ENCODE results near the gene GALNT3. TPM values are rescaled to one million over a fixed set of nuclear protein-coding genes. Genes with fewer than 3 reads are reported as not detected.

The GALNT3 gene
- total RNA-seq, 1 experiment from 2014 or later, result 20.2 TPM

DNA sequence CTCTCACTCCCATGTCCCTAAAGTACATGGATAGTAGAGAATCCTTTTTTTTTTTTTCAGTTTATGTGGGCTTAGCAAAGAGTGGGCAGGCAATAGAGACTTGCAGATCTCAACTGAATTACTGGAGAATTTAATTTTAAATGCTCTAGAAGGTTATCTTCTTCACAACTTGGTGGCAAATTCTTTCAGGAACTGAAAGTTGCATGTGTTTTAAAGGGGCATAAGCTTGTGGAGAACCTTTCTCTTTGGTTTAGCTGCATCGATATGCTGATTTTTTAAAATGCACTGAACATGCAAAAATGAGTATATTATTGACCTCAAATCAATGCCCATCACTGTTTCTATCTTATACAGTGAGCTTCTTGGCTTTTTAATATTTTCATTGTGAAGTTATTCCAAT, 24.9 kb upstream of the GALNT3 start:
- no peak for DNase-seq (ENCODE audit: unreplicated experiment)
- H3K27me3 Mint-ChIP-seq (ENCODE audit: insufficient read depth, unreplicated experiment), result peaks cover 12% of the 10 kb centered on the region
- no peak overlapping the region for H3K27ac Mint-ChIP-seq (ENCODE audit: low read depth, unreplicated experiment)
- TF ChIP-seq, protein P1, sequence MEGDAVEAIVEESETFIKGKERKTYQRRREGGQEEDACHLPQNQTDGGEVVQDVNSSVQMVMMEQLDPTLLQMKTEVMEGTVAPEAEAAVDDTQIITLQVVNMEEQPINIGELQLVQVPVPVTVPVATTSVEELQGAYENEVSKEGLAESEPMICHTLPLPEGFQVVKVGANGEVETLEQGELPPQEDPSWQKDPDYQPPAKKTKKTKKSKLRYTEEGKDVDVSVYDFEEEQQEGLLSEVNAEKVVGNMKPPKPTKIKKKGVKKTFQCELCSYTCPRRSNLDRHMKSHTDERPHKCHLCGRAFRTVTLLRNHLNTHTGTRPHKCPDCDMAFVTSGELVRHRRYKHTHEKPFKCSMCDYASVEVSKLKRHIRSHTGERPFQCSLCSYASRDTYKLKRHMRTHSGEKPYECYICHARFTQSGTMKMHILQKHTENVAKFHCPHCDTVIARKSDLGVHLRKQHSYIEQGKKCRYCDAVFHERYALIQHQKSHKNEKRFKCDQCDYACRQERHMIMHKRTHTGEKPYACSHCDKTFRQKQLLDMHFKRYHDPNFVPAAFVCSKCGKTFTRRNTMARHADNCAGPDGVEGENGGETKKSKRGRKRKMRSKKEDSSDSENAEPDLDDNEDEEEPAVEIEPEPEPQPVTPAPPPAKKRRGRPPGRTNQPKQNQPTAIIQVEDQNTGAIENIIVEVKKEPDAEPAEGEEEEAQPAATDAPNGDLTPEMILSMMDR (IDR thresholded peaks at IDR 0.05; ENCODE audit: unreplicated experiment), result no peak
- no TSS peak for BruUV-seq (replicated peaks)
- H3K9me3 Mint-ChIP-seq (ENCODE audit: unreplicated experiment), result no peaks in the 10 kb centered on the region
- ChIA-PET CTCF (no interaction called here), POLR2A (no interaction called here)
- intact Hi-C loops (cut with micrococcal nuclease), result no loop called here
- H3K4me1 Mint-ChIP-seq (ENCODE audit: insufficient read depth, unreplicated experiment), result no peaks in the 10 kb centered on the region
- H3K4me3 Mint-ChIP-seq (ENCODE audit: unreplicated experiment), result no peak overlapping the region
- no peaks in the 10 kb centered on the region for H3K36me3 Mint-ChIP-seq (ENCODE audit: insufficient read depth, unreplicated experiment)

DNA sequence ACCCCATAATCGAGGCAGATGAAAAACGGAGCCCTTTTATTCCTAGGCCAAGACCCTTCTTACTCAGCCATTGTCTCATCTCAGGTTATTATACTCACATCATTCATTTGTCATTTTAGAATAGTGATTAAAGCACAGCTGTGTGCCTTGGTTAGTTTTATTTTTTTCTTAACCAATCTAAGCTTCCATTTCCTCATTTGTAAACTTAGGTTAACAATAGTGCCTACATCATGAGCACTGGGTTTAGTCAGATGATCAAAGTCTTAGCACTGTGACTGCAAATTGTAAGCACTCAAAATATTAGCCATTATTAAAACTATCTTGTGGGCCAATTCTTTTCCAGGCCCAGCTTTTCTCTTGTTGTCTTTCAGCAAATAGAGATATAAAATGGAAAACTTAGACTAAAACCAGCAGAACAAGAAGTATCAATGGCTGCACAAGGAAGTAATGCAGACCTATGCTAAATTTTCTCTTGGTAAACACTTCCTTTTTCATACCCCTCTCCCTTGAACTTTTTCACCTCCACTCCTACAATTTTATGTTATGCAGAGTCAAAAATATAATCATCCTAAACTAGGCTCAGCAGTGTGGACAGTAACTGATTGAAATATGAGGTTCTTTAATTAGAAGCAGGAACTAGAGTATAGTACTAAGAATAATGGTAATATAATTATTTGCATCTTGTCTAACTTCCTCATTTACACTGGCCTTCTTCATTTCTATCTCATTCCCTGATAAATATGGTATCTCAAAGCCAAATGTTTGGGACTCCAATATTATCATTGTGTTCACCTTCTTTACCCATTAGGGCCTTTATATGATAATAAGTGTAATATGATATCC, 21.5 kb upstream of the GALNT3 start:
- CTCF ChIA-PET, result no interaction called here
- TF ChIP-seq, protein P1 (IDR thresholded peaks at IDR 0.05; ENCODE audit: unreplicated experiment), result no peak
- Mint-ChIP-seq H3K36me3 (ENCODE audit: insufficient read depth, unreplicated experiment) (no peaks in the 10 kb centered on the region), H3K27me3 (ENCODE audit: insufficient read depth, unreplicated experiment) (no peaks in the 10 kb centered on the region), H3K4me1 (ENCODE audit: insufficient read depth, unreplicated experiment) (no peaks in the 10 kb centered on the region), H3K27ac (ENCODE audit: low read depth, unreplicated experiment) (no peak overlapping the region), H3K9me3 (ENCODE audit: unreplicated experiment) (no peaks in the 10 kb centered on the region), H3K4me3 (ENCODE audit: unreplicated experiment) (no peak overlapping the region)
- no TSS peak for BruUV-seq (replicated peaks)
- intact Hi-C loops (cut with micrococcal nuclease), result no loop called here
- POLR2A ChIA-PET, result no interaction called here
- no peak for DNase-seq (ENCODE audit: unreplicated experiment)

DNA sequence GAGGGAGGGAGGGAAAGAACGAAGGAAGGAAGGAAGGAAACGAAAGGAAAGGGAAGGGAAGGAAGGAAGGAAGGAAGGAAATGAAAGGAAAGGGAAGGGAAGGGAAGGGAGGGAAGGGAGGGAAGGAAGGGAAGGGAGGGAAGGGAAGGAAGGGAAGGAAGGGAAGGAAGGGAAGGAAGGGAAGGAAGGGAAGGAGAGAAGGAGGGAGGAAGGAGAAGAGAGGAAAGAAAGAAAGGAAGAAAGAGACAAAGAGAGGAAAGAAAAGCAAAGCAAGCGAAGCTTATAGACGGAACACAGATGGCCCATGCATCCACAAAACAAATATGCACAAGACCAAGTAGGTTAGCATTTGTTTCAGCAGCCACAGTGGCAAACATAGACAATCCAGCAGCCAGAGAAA, 20.4 kb upstream of the GALNT3 start:
- no peaks in the 10 kb centered on the region for H3K4me1 Mint-ChIP-seq (ENCODE audit: insufficient read depth, unreplicated experiment)
- no peaks in the 10 kb centered on the region for H3K27me3 Mint-ChIP-seq (ENCODE audit: insufficient read depth, unreplicated experiment)
- no peaks in the 10 kb centered on the region for H3K9me3 Mint-ChIP-seq (ENCODE audit: unreplicated experiment)
- no peak overlapping the region for H3K27ac Mint-ChIP-seq (ENCODE audit: low read depth, unreplicated experiment)
- intact Hi-C loops (cut with micrococcal nuclease), result no loop called here
- ChIA-PET CTCF (interaction anchor here (1.3 kb wide), 1 partner anchor 60 kb away, joined by 3 read pairs; no protein-coding TSS in a partner anchor), POLR2A (interaction anchor here (0.9 kb wide), 1 partner anchor 9 kb away, joined by 3 read pairs; no protein-coding TSS in a partner anchor)
- DNase-seq (ENCODE audit: unreplicated experiment), result no peak
- BruUV-seq (replicated peaks), result no TSS peak
- H3K4me3 Mint-ChIP-seq (ENCODE audit: unreplicated experiment), result no peak overlapping the region
- TF ChIP-seq, protein P1 (IDR thresholded peaks at IDR 0.05; ENCODE audit: unreplicated experiment), result no peak
- H3K36me3 Mint-ChIP-seq (ENCODE audit: insufficient read depth, unreplicated experiment), result no peaks in the 10 kb centered on the region

DNA sequence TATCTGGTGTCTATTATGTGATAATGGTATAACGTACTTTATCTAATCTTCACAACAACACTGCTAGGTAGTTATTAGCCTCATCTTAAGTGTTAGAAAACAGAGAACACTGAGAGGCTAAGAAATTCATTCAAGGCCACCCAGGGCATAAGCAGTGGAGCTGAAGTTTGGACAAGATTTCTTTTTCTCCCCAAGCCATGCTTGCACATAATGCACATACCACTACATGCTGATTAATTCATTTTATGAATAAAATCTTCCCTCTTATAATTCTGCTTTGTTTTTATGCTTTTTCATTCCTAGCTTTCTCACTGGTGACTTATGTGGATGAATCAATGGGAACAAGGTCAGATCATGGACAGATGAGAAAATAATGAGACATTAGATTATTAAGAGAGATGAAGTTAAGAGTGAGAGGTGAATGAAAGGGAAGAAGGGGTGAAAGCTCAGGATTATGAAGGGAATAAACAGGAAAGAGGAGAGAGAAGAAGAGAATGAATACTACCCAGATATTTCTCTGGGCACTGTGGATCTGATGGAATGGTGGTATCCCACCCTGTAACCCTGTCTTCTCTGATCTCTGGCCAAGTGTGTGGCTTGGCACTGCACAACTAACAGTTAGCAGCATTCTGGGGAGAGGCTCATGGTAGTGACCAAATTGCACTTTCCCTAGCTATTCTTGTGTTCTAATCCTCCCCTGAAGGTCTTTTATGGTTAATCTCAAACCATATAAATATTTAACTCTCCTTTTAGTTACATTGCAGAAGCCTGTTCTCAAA, 17.7 kb upstream of the GALNT3 start:
- H3K27ac Mint-ChIP-seq (ENCODE audit: low read depth, unreplicated experiment), result no peak overlapping the region
- intact Hi-C loops (cut with micrococcal nuclease), result no loop called here
- peaks cover 5% of the 10 kb centered on the region for H3K4me1 Mint-ChIP-seq (ENCODE audit: insufficient read depth, unreplicated experiment)
- TF ChIP-seq, protein P1 (IDR thresholded peaks at IDR 0.05; ENCODE audit: unreplicated experiment), result no peak
- POLR2A ChIA-PET, result interaction anchor here (0.9 kb wide), 1 partner anchor 18 kb away, joined by 5 read pairs; the partner anchor contains the start of gene GALNT3
- no peaks in the 10 kb centered on the region for H3K9me3 Mint-ChIP-seq (ENCODE audit: unreplicated experiment)
- no peak for DNase-seq (ENCODE audit: unreplicated experiment)
- H3K4me3 Mint-ChIP-seq (ENCODE audit: unreplicated experiment), result no peak overlapping the region
- H3K27me3 Mint-ChIP-seq (ENCODE audit: insufficient read depth, unreplicated experiment), result no peaks in the 10 kb centered on the region
- BruUV-seq (replicated peaks), result no TSS peak
- no peaks in the 10 kb centered on the region for H3K36me3 Mint-ChIP-seq (ENCODE audit: insufficient read depth, unreplicated experiment)
- CTCF ChIA-PET, result interaction anchor here (1.1 kb wide), 1 partner anchor 608 kb away, joined by 3 read pairs; the partner anchor contains the start of gene SCN3A

Measured in MCF 10A (cell line).